Transverse colon (tissue), 4 donors: Measurements from ENCODE around the gene VTI1A. TPM values are rescaled to one million over a fixed set of nuclear protein-coding genes. Genes with fewer than 3 reads are reported as not detected.

Experiments
- DNase-seq: peaks from one replicate; pipeline ENCODE4 v3.0.0-alpha.2; 2019
- H3K27ac ChIP-seq, 4 donors: fragments of 200-600 bp; sonication (generic); 2 replicates each; pipeline ENCODE4 v1.5.1; 2016 to 2018; ENCODE audit warnings: inconsistent platforms in 4 of 4
- H3K27me3 ChIP-seq: fragments of 200-600 bp; sonication (generic); 2 replicates; pipeline ENCODE4 v1.5.1; 2017; ENCODE audit warnings: inconsistent platforms
- H3K36me3 ChIP-seq, 4 donors: fragments of 200-600 bp; sonication (generic); 2 replicates each; pipeline ENCODE4 v1.5.1; 2017 to 2019; ENCODE audit warnings: inconsistent platforms in 4 of 4
- H3K4me1 ChIP-seq, 4 donors: fragments of 200-600 bp; sonication (generic); 2 replicates each; pipeline ENCODE4 v1.5.1; 2017 to 2020; ENCODE audit warnings: inconsistent platforms in 4 of 4
- H3K4me3 ChIP-seq, 4 donors: fragments of 200-600 bp; sonication (generic); 1 replicate in 1 of 4; 2 replicates in 3 of 4; pipeline versions ENCODE4 v1.5.1 to v1.6.1; 2017 to 2019; ENCODE audit warnings: inconsistent platforms in 4 of 4
- H3K9me3 ChIP-seq, 2 donors: fragments of 200-600 bp; sonication (generic); 2 replicates each; pipeline ENCODE4 v1.5.1; 2017 to 2019; ENCODE audit warnings: inconsistent platforms in 2 of 2
- EP300 ChIP-seq: sonication (generic); formaldehyde crosslinking; IDR thresholded peaks from one replicate; pipeline ENCODE4 v1.6.1; 2017; ENCODE audit warnings: antibody characterized with exemption, low read depth
- POLR2A ChIP-seq: fragments of 450-650 bp; IDR thresholded peaks from one replicate; pipeline ENCODE4 v1.6.1; 2016; ENCODE audit warnings: antibody characterized with exemption, mild to moderate bottlenecking, moderate library complexity
- POLR2AphosphoS5 ChIP-seq, 3 donors: sonication (generic); formaldehyde crosslinking; IDR thresholded peaks; one replicate each; pipeline ENCODE4 v1.6.1; 2016; ENCODE audit warnings: antibody characterized with exemption in 3 of 3
- WGBS, 2 donors: methylation state at CpG; one replicate each; pipeline ENCODE4 v1.1.5; 2018; ENCODE audit warnings: low coverage in 1 of 2; 5-methylcytosine and 5-hydroxymethylcytosine counted together
- in situ Hi-C, 4 donors: fragments of 200-750 bp; cut with MboI; loops; one replicate each; pipeline versions ENCODE4 v1.15.0 to v1.15.1; 2017; ENCODE audit warnings: low sequenced_read_pairs in 3 of 4, low pct_ligation_motif_present in 1 of 4, low pct_unique_long_range_greater_than_20kb in 1 of 4
- intact Hi-C: fragments of 100-400 bp; cut with DNase I; formaldehyde crosslinking; loops from one replicate; pipeline ENCODE4 v1.15.1; 2023; ENCODE audit warnings: low total_unique reads
- total RNA-seq, 4 donors: library from RNA; depleted of rRNA; stranded (reverse); fragments of >200 nt; gene quantifications; one replicate each; pipeline ENCODE4 v1.1.0, GENCODE V29; 2016
- TF ChIP-seq, protein P1 (sequence below), 5 experiments: fragments of 200-600 bp in 3 of 5; fragments of 450-650 bp in 2 of 5; sonication (generic) in 3 of 5; IDR thresholded peaks; 1 replicate in 2 of 5; 2 replicates in 3 of 5; pipeline ENCODE4 v1.5.1; 2016 to 2017; ENCODE audit warnings: antibody characterized with exemption in 5 of 5, inconsistent platforms in 3 of 5, mild to moderate bottlenecking in 2 of 5, moderate library complexity in 1 of 5

Gene VTI1A
- total RNA-seq, 4 donors from 2014 or later, result 65.8 to 211 (median 149) TPM

DNA sequence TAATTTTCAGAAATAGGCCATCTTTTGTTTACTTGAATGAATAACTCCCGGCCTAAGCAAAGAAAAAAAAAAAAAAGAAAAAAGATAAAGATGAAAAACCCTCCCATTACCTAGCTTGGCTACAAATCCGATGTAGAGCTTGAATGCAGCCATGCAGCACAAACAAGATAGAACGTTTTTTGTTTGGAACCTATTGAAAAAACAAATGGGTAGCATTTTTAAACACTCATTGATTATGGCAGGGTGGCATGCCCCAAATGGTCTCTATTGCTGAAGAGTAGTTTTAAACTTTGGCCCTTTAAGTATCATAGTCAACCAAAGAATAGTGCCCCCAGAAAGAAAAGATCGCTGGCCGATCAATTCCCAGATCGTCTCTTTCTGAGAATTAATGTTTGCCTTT lies 84.4 kb downstream of the VTI1A start:
- Histone ChIP-seq H3K4me1 (peaks cover 0 to 38% (median 5%) of the 10 kb centered on the region in 4 donors), H3K36me3 (no peaks in the 10 kb centered on the region), H3K4me3 (peak overlapping the region in 1 of 4 donors; percentile 9), H3K27ac (peak overlapping the region in 1 of 4 donors; percentile 23), H3K9me3 (no peaks in the 10 kb centered on the region), H3K27me3 (no peaks in the 10 kb centered on the region)
- no peak for DNase-seq
- intact Hi-C loops (no loop called here), in situ Hi-C loops (no loop called here)
- WGBS, 2 donors, result 58 to 78% methylated on average over 6 of the region's 6 CpGs
- TF ChIP-seq POLR2A (no peak), POLR2AphosphoS5 (IDR thresholded peaks at IDR 0.05) (no peak), EP300 (no peak)
- TF ChIP-seq, protein P1, sequence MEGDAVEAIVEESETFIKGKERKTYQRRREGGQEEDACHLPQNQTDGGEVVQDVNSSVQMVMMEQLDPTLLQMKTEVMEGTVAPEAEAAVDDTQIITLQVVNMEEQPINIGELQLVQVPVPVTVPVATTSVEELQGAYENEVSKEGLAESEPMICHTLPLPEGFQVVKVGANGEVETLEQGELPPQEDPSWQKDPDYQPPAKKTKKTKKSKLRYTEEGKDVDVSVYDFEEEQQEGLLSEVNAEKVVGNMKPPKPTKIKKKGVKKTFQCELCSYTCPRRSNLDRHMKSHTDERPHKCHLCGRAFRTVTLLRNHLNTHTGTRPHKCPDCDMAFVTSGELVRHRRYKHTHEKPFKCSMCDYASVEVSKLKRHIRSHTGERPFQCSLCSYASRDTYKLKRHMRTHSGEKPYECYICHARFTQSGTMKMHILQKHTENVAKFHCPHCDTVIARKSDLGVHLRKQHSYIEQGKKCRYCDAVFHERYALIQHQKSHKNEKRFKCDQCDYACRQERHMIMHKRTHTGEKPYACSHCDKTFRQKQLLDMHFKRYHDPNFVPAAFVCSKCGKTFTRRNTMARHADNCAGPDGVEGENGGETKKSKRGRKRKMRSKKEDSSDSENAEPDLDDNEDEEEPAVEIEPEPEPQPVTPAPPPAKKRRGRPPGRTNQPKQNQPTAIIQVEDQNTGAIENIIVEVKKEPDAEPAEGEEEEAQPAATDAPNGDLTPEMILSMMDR (IDR thresholded peaks at IDR 0.05), result no peak

DNA sequence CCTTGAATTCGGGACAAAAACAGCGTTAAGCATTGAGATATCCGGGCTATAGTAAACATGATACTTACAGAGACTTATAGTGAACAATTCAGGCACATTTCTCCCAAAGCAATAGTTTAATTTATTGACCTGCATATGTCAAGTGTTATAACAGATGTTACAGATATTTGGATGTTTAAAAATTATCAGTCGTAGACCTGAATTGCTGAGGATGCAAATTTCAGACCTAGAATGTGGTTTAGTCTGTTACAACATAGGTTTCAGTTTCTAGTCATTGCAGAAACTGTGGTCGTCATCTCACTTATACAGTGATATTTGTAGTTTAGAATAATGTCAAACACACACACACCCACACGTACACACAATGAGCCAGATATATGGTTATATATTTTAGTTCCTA lies 85.2 kb downstream of the VTI1A start:
- in situ Hi-C loops, result no loop called here
- H3K4me1 ChIP-seq, result peaks cover 0 to 37% (median 5%) of the 10 kb centered on the region in 4 donors
- 48 to 51% methylated on average over 6 of the region's 6 CpGs for WGBS, 2 donors
- DNase-seq, result no peak
- H3K36me3 ChIP-seq, result no peaks in the 10 kb centered on the region
- intact Hi-C loops, result no loop called here
- peak overlapping the region in 1 of 4 donors; percentile 23 for H3K27ac ChIP-seq
- TF ChIP-seq POLR2A, result no peak
- TF ChIP-seq, protein P1 (IDR thresholded peaks at IDR 0.05), result no peak
- H3K27me3 ChIP-seq, result no peaks in the 10 kb centered on the region
- H3K4me3 ChIP-seq, result peak overlapping the region in 2 of 4 donors; percentile 3 to 9
- no peaks in the 10 kb centered on the region for H3K9me3 ChIP-seq

DNA sequence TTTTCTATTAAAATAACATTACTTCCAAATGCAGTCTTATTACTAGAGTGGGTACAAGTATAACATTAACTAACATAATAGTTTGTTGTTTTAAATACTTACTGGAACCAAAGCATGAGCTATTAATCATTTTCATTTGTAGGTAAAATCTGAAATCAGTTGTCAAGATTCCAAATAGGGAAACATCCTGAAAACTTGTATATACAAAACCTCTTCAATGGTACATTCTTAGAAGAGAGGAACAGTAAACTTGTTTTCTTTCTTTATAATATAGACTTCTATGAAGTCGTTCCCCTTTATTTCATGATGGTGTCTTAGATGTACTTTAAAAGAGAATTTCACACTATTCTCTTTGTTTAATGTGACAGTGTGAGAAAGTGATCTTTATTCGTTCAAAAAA lies 85.9 kb downstream of the VTI1A start:
- Histone ChIP-seq H3K27ac (no peak overlapping the region), H3K9me3 (no peaks in the 10 kb centered on the region), H3K4me3 (no peak overlapping the region), H3K4me1 (peaks cover 0 to 37% (median 5%) of the 10 kb centered on the region in 4 donors), H3K27me3 (no peaks in the 10 kb centered on the region), H3K36me3 (no peaks in the 10 kb centered on the region)
- in situ Hi-C loops, result no loop called here
- 50 to 54% methylated on average over 2 of the region's 2 CpGs for WGBS, 2 donors
- intact Hi-C loops, result no loop called here
- no peak for DNase-seq
- TF ChIP-seq, protein P1 (IDR thresholded peaks at IDR 0.05), result no peak
- TF ChIP-seq POLR2AphosphoS5 (IDR thresholded peaks at IDR 0.05) (no peak), POLR2A (no peak), EP300 (no peak)

DNA sequence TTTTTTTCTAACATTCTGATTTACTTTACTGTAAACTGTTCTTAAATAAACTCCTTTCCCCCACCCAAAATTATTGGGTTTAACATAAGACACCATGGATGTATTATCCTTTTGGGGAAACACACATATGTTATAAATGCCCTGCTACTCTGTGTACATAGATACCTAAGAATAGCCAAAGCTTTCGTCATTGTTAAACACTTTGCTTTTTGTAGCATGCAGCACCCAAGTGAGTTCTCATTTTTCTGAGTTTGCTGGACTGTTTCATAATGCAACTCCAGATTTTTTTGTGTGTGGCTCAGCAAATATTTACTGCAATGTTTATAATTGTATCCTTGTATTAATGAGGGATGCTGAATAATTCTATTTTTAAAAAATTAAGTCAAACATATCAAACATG lies 86.9 kb downstream of the VTI1A start:
- intact Hi-C loops, result no loop called here
- no peak for TF ChIP-seq EP300
- TF ChIP-seq, protein P1 (IDR thresholded peaks at IDR 0.05), result no peak
- TF ChIP-seq POLR2AphosphoS5 (IDR thresholded peaks at IDR 0.05), result no peak
- DNase-seq, result no peak
- in situ Hi-C loops, result no loop called here
- no peaks in the 10 kb centered on the region for H3K9me3 ChIP-seq
- H3K4me3 ChIP-seq, result no peak overlapping the region
- no peak overlapping the region for H3K27ac ChIP-seq
- no peaks in the 10 kb centered on the region for H3K27me3 ChIP-seq
- 0 to 29% methylated on average over 1 of the region's 1 CpG for WGBS, 2 donors
- peaks cover 0 to 9% (median 0%) of the 10 kb centered on the region in 4 donors for H3K36me3 ChIP-seq
- H3K4me1 ChIP-seq, result peaks cover 0 to 37% (median 5%) of the 10 kb centered on the region in 4 donors
